HepG2 (cell line): ENCODE results near the gene NELFB. TPM values are rescaled to one million over a fixed set of nuclear protein-coding genes. Genes with fewer than 3 reads are reported as not detected.
A peak's percentile ranks its signal among the peaks of the same experiment; 100 is the strongest.

Experiments used
- ATAC-seq: fragments of 200-7000 bp; cut with Tn5 transposase; 3 replicates; pipeline ENCODE4 v1.9.1; 2020; ENCODE audit warnings: mild to moderate bottlenecking, moderate library complexity
- BruUV-seq: library from RNA; stranded (reverse); fragments of 400-500 nt; replicated peaks from 2 replicates; lab custom pipeline; 2021; lab: Mats Ljungman, UMichigan
- CTCF ChIA-PET: fragments of 300-600 bp; formaldehyde crosslinking; extraction: SDS; loops from one replicate; lab custom pipeline; 2021; ENCODE audit warnings: low total read pairs, inconsistent platforms, low intra/inter-chr PET ratio; lab: Yijun Ruan, JAX
- POLR2A ChIA-PET: fragments of 350-600 bp; sonication (Branson Sonifier 250); formaldehyde crosslinking; loops from one replicate; lab custom pipeline; 2020; ENCODE audit warnings: antibody characterized with exemption, inconsistent platforms; lab: Yijun Ruan, JAX
- DNase-seq: peaks from one replicate; pipeline ENCODE4 v3.0.0-alpha.2; 2015; ENCODE audit warnings: low spot score
- FAIRE-seq: peaks from 3 replicates; lab custom pipeline; 2011; peaks lifted over from hg19 to GRCh38; lab: Jason Lieb, UNC
- H2AFZ ChIP-seq: one replicate; pipeline ENCODE4 v1.6.1; 2011; ENCODE audit warnings: low read length, inconsistent platforms
- H3K27ac ChIP-seq: fragments of 300-600 bp; 3 replicates; pipeline ENCODE4 v1.8.0; 2011; ENCODE audit warnings: mixed run types, mild to moderate bottlenecking, mixed read lengths, low read length, inconsistent platforms; ENCODE audit not compliant: insufficient read depth; ENCODE audit errors: extremely low read length
- H3K27me3 ChIP-seq, 2 experiments: fragments of 200-600 bp in 1 of 2; 2 replicates in 1 of 2; 3 replicates in 1 of 2; pipeline versions ENCODE4 v1.6.0 to v1.8.0; 2011; ENCODE audit warnings: low read length in 2 of 2, mild to moderate bottlenecking in 2 of 2, moderate library complexity in 2 of 2, inconsistent platforms in 1 of 2; ENCODE audit not compliant: insufficient read depth in 2 of 2, control insufficient read depth in 1 of 2
- H3K36me3 ChIP-seq, 2 experiments: fragments of 200-600 bp in 1 of 2; replicated peaks in 1 of 2; 2 replicates in 1 of 2; 3 replicates in 1 of 2; pipeline versions ENCODE4 v1.5.1 to v1.8.0; 2011; ENCODE audit warnings: low read length in 2 of 2, inconsistent platforms in 1 of 2; ENCODE audit not compliant: insufficient read depth in 2 of 2, control insufficient read depth in 1 of 2
- H3K4me1 ChIP-seq: 2 replicates; pipeline ENCODE4 v1.5.1; 2012; ENCODE audit warnings: low read length, inconsistent platforms; ENCODE audit not compliant: insufficient read depth
- H3K4me2 ChIP-seq: 2 replicates; pipeline ENCODE4 v1.6.0; 2011; ENCODE audit warnings: low read depth, low read length, inconsistent platforms
- H3K4me3 ChIP-seq, 3 experiments: fragments of 200-600 bp in 1 of 3; sonication (generic), shearing (Covaris generic) in 1 of 3; replicated peaks in 1 of 3; 2 replicates each; pipeline ENCODE4 v1.5.1; 2011 to 2016; ENCODE audit warnings: low read length in 3 of 3, inconsistent platforms in 2 of 3, low read depth in 2 of 3, mild to moderate bottlenecking in 2 of 3, control low read depth in 1 of 3, mixed read lengths in 1 of 3; ENCODE audit not compliant: insufficient read depth in 1 of 3
- H3K79me2 ChIP-seq: one replicate; pipeline ENCODE4 v1.6.1; 2011; ENCODE audit warnings: low read length, inconsistent platforms; ENCODE audit not compliant: insufficient read depth
- H3K9ac ChIP-seq: 2 replicates; pipeline ENCODE4 v1.6.0; 2011; ENCODE audit warnings: mild to moderate bottlenecking, low read depth, low read length, inconsistent platforms; ENCODE audit not compliant: insufficient read depth
- H3K9me3 ChIP-seq: 2 replicates; pipeline ENCODE4 v1.5.1; 2012; ENCODE audit warnings: mild to moderate bottlenecking, low read length
- H4K20me1 ChIP-seq: 2 replicates; pipeline ENCODE4 v1.6.0; 2011; ENCODE audit warnings: inconsistent platforms, mild to moderate bottlenecking, low read length, moderate library complexity; ENCODE audit not compliant: insufficient read depth
- ARNTL ChIP-seq: sonication (generic); formaldehyde crosslinking; IDR thresholded peaks from 2 replicates; pipeline ENCODE4 v1.4.0; 2020; ENCODE audit warnings: mild to moderate bottlenecking, missing genetic modification reagents
- HNF4G ChIP-seq, 2 experiments: sonication (generic) in 1 of 2; formaldehyde crosslinking in 1 of 2; IDR thresholded peaks; 2 replicates each; pipeline versions ENCODE4 v1.4.0 to v1.6.1; 2011 to 2020; ENCODE audit warnings: borderline replicate concordance in 2 of 2, low read depth in 2 of 2, mild to moderate bottlenecking in 2 of 2, low read length in 1 of 2, missing genetic modification reagents in 1 of 2, moderate library complexity in 1 of 2
- NRL ChIP-seq: sonication (generic); formaldehyde crosslinking; IDR thresholded peaks from 2 replicates; pipeline ENCODE4 v1.5.0; 2020; ENCODE audit warnings: missing genetic modification reagents, mild to moderate bottlenecking, moderate library complexity, borderline replicate concordance
- SMYD3 ChIP-seq: sonication (generic); formaldehyde crosslinking; IDR thresholded peaks from 2 replicates; pipeline ENCODE4 v1.8.1; 2023; ENCODE audit warnings: mild to moderate bottlenecking, missing genetic modification reagents
- ZNF264 ChIP-seq: sonication (generic); formaldehyde crosslinking; IDR thresholded peaks from 2 replicates; pipeline ENCODE4 v1.4.0; 2020; ENCODE audit warnings: missing genetic modification reagents
- ZNF652 ChIP-seq: IDR thresholded peaks from 2 replicates; pipeline ENCODE4 v1.6.1; 2016; ENCODE audit warnings: low read depth, borderline replicate concordance
- WGBS: methylation state at CpG from one replicate; pipeline ENCODE4 v1.1.6; 2017; ENCODE audit warnings: low lambda C conversion rate; 5-methylcytosine and 5-hydroxymethylcytosine counted together
- in situ Hi-C: cut with HindIII; loops from 2 replicates; pipeline ENCODE4 v1.10.0; 2017; ENCODE audit warnings: low pct_unique_long_range_greater_than_20kb; ENCODE audit not compliant: extremely low pct_ligation_motif_present
- intact Hi-C: fragments of 100-400 bp; cut with micrococcal nuclease; formaldehyde crosslinking; loops from one replicate; pipeline ENCODE4 v1.10.0; 2022; ENCODE audit not compliant: unreplicated experiment
- polyA plus RNA-seq, 8 experiments: library from polyadenylated mRNA; depleted of rRNA in 3 of 8; stranded (reverse) in 7 of 8; unstranded in 1 of 8; fragments of >200 nt; fragmentation: Illumina TruSeq in 4 of 8; extraction: Trizol in 4 of 8; gene quantifications; 2 replicates each; pipeline versions ENCODE4 v1.2.1 to v1.2.3, GENCODE V29; 2011 to 2016; ENCODE audit warnings: low read depth in 4 of 8, missing spikeins in 1 of 8, mixed read lengths in 1 of 8; ENCODE audit not compliant: insufficient read depth in 1 of 8
- total RNA-seq, 5 experiments: library from RNA; depleted of rRNA; stranded (reverse); fragments of >200 nt; fragmentation: Illumina TruSeq; extraction: Trizol; gene quantifications; 2 replicates each; pipeline ENCODE4 v1.2.3, GENCODE V29; 2016; ENCODE audit warnings: low read depth in 1 of 5
- TF ChIP-seq, protein P1 (sequence below): sonication (generic); formaldehyde crosslinking; IDR thresholded peaks from 2 replicates; pipeline ENCODE4 v1.5.0; 2020; ENCODE audit warnings: missing genetic modification reagents
- TF ChIP-seq, protein P2 (sequence below): IDR thresholded peaks from 2 replicates; pipeline ENCODE4 v1.6.1; 2016; ENCODE audit warnings: control low read depth
- TF ChIP-seq, protein P3 (sequence below): sonication (generic); formaldehyde crosslinking; conservative IDR thresholded peaks from 2 replicates; pipeline ENCODE4 v1.4.0; 2020; ENCODE audit warnings: missing genetic modification reagents

Gene NELFB
- total and polyA plus RNA-seq, 2 of the 13 experiments (the other 11 are each of a cell fraction or from before 2014, with no cell fraction given): 26.5 to 45.8 TPM

DNA sequence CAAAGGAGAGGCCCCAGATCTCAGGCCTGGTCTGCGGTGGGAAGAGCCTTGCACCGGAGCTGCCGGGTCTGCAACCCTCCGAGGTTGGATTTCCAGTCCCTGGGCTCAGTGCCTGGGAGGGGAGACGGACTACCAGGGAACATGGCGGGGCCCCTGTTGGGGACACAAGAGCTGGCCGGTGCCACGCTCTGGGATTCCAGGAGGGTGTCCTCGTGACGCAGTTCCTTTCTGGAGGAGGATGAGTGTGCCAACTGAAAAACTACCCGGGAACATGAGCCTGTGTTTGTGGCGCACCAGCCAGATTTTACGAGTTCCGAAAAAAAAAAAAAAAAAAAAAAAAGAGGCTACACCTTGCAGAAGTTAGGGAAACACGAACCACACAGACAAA, 38.0 kb downstream of the NELFB start:
- Histone ChIP-seq H3K4me2 (no peak overlapping the region), H3K27me3 (peaks cover 4 to 17% of the 10 kb centered on the region in 2 experiments; a peak in 4 of 5 replicates), H3K79me2 (no peaks in the 10 kb centered on the region), H3K9ac (no peak overlapping the region), H3K4me3 (no peak overlapping the region)
- intact Hi-C loops: no loop called here
- POLR2A ChIA-PET: interaction anchor here (1.5 kb wide), 1 partner anchor 16 kb away, joined by 11 read pairs; the partner anchor contains the start of gene TOR4A
- TF ChIP-seq SMYD3 (no peak), ARNTL (CRISPR knock-in tag) (no peak), ZNF652 (CRISPR knock-in tag) (no peak)
- TF ChIP-seq, all 625 proteins: peak for 0
- no peak overlapping the region for H2AFZ ChIP-seq
- CTCF ChIA-PET: no interaction called here
- no TSS peak for BruUV-seq
- DNase-seq (no peak), ATAC-seq (no peak), FAIRE-seq (no peak)
- peaks cover 54% of the 10 kb centered on the region for H3K4me1 ChIP-seq
- 90% methylated on average over 12 of the region's 15 CpGs for WGBS
- H4K20me1 ChIP-seq: no peaks in the 10 kb centered on the region
- H3K9me3 ChIP-seq: no peaks in the 10 kb centered on the region
- in situ Hi-C loops: loop anchor here (5.0 kb wide), 1 partner anchor 114 kb away; no protein-coding TSS in a partner anchor
- H3K36me3 ChIP-seq: no peaks in the 10 kb centered on the region
- H3K27ac ChIP-seq: no peak overlapping the region

DNA sequence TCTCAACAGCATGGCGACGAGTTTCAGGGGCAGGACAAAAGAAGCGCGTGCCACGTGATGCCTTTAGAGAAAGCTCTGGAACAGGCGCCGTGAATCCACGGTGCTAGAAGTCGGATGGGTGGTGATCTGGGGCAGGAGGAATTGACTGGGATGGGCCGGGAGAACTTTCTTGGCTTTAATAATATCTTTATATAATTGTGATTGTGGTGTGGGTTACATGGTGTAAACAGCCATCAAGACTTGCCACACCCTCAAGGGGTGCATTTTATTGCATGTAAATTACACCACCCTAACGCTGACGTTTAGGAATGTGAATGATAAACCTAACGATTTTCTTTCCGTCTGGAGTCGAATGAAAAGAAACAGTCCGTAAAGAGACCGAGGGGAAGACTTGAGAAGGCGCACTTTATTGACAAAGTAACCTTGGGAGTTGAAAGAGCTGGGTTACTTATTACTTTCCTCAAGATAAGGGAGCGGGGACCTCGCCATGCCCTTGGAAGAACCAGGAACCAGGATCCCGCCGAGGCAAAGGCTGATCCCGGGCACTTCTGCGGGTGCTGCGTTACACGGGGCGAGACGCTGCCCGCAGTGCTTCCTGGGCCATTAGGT, 38.5 kb downstream of the NELFB start:
- Histone ChIP-seq H3K27ac (no peak overlapping the region), H3K4me2 (peak overlapping the region; percentile 80), H3K36me3 (no peaks in the 10 kb centered on the region), H4K20me1 (no peaks in the 10 kb centered on the region), H2AFZ (peak overlapping the region; percentile 58), H3K9ac (peak overlapping the region; percentile 44), H3K4me1 (peaks cover 59% of the 10 kb centered on the region), H3K79me2 (no peaks in the 10 kb centered on the region), H3K4me3 (peak overlapping the region; percentile 47 to 67 (median 55)), H3K27me3 (peaks cover 4 to 21% of the 10 kb centered on the region in 2 experiments; a peak in 4 of 5 replicates), H3K9me3 (no peaks in the 10 kb centered on the region)
- DNase-seq (no peak), ATAC-seq (0 out of 3 replicates have a peak, but pooled peaks have one; percentile 2), FAIRE-seq (no peak)
- intact Hi-C loops (no loop called here), in situ Hi-C loops (loop anchor here (5.0 kb wide), 1 partner anchor 114 kb away; no protein-coding TSS in a partner anchor)
- TF ChIP-seq HNF4G (IDR thresholded peaks at IDR 0.05; ENCODE audit: borderline replicate concordance, low read depth, low read length): no peak
- no peak for TF ChIP-seq HNF4G (CRISPR knock-in tag; IDR thresholded peaks at IDR 0.05; ENCODE audit: borderline replicate concordance, low read depth)
- no peak for TF ChIP-seq ZNF264 (CRISPR knock-in tag)
- TF ChIP-seq, protein P1, sequence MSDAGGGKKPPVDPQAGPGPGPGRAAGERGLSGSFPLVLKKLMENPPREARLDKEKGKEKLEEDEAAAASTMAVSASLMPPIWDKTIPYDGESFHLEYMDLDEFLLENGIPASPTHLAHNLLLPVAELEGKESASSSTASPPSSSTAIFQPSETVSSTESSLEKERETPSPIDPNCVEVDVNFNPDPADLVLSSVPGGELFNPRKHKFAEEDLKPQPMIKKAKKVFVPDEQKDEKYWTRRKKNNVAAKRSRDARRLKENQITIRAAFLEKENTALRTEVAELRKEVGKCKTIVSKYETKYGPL: no peak
- TF ChIP-seq, protein P2, sequence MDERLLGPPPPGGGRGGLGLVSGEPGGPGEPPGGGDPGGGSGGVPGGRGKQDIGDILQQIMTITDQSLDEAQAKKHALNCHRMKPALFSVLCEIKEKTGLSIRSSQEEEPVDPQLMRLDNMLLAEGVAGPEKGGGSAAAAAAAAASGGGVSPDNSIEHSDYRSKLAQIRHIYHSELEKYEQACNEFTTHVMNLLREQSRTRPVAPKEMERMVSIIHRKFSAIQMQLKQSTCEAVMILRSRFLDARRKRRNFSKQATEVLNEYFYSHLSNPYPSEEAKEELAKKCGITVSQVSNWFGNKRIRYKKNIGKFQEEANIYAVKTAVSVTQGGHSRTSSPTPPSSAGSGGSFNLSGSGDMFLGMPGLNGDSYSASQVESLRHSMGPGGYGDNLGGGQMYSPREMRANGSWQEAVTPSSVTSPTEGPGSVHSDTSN (CRISPR knock-in tag): no peak
- TF ChIP-seq, protein P3, sequence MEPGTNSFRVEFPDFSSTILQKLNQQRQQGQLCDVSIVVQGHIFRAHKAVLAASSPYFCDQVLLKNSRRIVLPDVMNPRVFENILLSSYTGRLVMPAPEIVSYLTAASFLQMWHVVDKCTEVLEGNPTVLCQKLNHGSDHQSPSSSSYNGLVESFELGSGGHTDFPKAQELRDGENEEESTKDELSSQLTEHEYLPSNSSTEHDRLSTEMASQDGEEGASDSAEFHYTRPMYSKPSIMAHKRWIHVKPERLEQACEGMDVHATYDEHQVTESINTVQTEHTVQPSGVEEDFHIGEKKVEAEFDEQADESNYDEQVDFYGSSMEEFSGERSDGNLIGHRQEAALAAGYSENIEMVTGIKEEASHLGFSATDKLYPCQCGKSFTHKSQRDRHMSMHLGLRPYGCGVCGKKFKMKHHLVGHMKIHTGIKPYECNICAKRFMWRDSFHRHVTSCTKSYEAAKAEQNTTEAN (CRISPR knock-in tag): peak; percentile 38; the same call in 1 of the 2 replicates
- no peak for TF ChIP-seq NRL (CRISPR knock-in tag)
- BruUV-seq: no TSS peak
- POLR2A ChIA-PET: interaction anchor here (1.0 to 1.5 kb wide), 4 partner anchors 9 to 53 kb away, joined by 3 to 11 read pairs (median 5); partner anchors contain the start of genes NRARP, TOR4A and TUBB4B
- WGBS: 47% methylated on average over 29 of the region's 29 CpGs
- CTCF ChIA-PET: no interaction called here
